Endometrial microvascular endothelial cells (primary cell): ENCODE data around the gene ACVR1C. TPM values are rescaled to one million over a fixed set of nuclear protein-coding genes. Genes with fewer than 3 reads are reported as not detected.

Source experiments
- in situ Hi-C: cut with HindIII; loops from 2 replicates; pipeline ENCODE4 v1.10.0; 2017; ENCODE audit warnings: low sequenced_read_pairs, low pct_unique_long_range_greater_than_20kb; ENCODE audit errors: inconsistent ontology term
- total RNA-seq: library from RNA; depleted of rRNA; stranded (reverse); fragments of >200 nt; gene quantifications from one replicate; pipeline ENCODE4 v1.2.3, GENCODE V29; 2015; ENCODE audit errors: inconsistent ontology term

Gene ACVR1C
- total RNA-seq, 1 donor from 2014 or later: not detected

DNA sequence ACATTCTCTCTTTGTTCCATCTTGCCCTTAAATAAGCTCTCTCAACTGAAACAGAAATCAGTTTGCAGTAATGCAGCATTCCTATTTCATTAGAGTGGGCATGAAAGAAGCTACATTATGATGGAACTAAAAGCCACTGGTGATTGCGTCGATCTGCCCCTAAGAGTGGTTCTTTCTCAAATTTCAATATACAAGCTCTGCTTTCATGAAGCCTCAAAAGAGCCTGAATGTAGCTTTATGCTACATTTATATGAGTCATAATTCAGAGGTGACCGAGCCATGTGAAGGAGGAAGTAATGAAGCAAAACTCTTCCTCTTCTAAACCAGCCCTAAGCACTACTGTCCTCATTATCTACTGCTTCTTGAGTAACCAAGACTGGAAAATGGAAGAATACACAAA, 120.0 kb downstream of the ACVR1C start:
- in situ Hi-C loops: no loop called here

DNA sequence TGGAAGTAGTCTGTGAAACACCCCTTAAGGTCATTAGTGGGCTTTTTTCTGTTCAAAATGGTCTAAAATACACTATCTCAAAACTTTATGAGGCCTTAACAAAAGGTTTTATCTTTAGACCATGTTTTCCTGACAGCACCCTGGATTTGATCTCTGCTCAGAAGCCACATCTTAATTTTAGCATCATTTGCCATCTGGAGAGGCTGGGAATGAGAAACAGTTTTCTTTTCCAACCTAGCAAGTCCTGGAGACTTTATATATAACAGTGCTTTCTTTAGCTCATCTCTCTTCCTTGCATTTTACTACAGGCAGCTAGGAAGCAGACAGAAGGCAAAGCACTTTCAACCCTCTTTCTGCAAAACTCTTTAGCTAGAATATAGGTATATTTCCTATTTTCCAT, 122.1 kb downstream of the ACVR1C start:
- in situ Hi-C loops: no loop called here

GRCh38 chr2:157504623-157505022, 124.0 kb downstream of the ACVR1C start:
- in situ Hi-C loops: no loop called here

- in situ Hi-C loops: no loop called here
These were observed 127.6 kb downstream of the ACVR1C start for GRCh38 chr2:157501026-157501425.

GRCh38 chr2:157500334-157500733, 128.3 kb downstream of the ACVR1C start:
- in situ Hi-C loops: no loop called here

DNA sequence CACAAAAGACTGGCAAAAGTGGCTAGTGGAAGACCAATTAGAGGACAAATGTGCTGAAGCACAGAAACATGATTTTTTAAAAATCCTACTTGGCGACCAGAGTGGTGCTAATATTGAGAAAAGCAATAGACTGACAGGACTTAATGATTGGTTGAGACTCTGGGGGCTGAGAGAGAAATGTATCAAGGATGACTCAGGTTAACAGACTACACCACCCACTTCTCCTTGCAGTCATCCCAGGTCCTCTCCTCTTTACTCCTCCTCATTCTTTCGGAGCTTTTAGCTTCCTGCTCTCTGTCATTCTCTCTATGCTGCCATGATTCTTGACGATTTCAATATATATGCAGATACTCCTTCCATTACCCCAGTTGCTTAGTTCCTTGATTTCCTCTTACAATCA, 130.2 kb downstream of the ACVR1C start:
- in situ Hi-C loops: no loop called here

- in situ Hi-C loops: no loop called here
These were observed 130.9 kb downstream of the ACVR1C start for GRCh38 chr2:157497638-157498314.

- in situ Hi-C loops: no loop called here
These were observed 136.4 kb downstream of the ACVR1C start for GRCh38 chr2:157492189-157492773.

DNA sequence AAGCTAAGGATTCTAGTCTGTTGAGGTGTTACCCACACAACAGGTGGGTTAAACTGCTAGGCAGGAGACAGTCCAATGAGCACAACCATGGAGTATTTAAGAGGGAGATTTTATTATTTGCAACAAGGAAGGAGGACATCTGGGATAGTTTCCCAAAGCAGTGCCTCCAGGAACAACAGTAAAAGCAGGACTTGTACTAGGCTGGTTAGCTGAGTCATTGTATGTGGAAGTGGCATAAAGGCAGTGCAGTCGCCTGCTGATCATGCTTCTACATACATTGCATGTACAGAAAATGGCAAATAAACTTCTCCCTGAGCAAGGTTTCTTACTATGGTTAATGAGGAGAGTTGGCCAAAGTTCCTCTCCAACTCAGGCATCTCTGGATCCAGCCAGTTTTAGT, 138.7 kb downstream of the ACVR1C start:
- in situ Hi-C loops: no loop called here

GRCh38 chr2:157488877-157489276, 139.8 kb downstream of the ACVR1C start:
- in situ Hi-C loops: no loop called here

- in situ Hi-C loops: no loop called here
These were observed 140.9 kb downstream of the ACVR1C start for GRCh38 chr2:157487747-157488146.

DNA sequence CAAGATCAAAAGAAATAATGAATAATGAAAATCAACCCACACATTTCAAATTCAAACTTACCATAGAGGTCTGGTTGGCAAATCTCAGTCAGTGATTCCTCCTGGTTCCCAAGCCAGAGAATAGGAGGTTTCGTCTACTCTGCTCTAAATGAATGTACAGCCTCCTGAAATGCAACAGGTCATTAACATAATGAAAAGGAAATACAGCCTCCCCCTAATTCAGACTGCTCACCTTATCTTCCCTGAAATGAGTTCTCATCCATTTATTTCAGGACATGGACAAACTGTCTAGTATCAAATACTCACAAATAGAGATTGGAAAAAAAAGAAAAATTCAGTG, 141.4 kb downstream of the ACVR1C start:
- in situ Hi-C loops: no loop called here

GRCh38 chr2:157486596-157487270, 141.9 kb downstream of the ACVR1C start:
- in situ Hi-C loops: no loop called here

DNA sequence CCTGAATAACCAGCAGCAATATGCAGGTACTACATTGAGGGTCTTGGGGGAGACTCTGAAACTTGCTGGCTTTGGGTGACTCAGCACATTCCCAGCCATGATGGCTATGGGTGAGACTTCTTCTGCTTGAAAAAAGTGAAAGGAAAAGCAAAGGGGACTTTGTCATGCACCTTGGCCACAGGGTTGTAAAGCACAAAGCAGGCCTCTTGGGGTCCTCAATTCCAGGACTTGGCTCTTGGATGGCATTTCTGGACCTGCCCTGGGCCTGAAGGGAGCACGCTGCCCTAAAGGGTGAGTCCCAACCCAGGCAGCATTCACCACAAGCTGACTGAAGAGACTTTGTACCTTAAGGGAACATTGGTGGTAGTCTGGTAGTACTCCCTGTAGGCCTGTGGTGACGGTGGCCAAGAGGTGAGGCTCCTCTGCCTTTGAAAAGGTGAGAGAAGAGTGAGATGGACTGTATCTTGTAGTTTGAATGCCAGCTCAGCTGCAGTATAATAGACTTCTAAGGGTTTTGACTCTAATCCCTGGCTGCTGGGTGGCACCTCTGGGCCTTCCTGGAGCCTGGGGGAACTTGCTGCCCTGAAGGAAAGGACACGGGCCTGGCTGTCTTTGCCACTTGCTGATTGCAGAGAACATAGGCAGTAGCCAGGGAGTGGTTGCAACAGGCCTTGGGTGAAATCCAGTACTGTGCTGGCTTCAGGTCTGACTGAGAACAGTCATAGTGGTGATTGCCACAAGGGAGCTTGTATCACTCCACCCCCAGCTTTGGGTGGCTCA, 148.3 kb downstream of the ACVR1C start:
- in situ Hi-C loops: no loop called here

- in situ Hi-C loops: no loop called here
These were observed 149.3 kb downstream of the ACVR1C start for GRCh38 chr2:157479081-157480027.

- in situ Hi-C loops: no loop called here
These were observed 150.7 kb downstream of the ACVR1C start for GRCh38 chr2:157477919-157478318.

DNA sequence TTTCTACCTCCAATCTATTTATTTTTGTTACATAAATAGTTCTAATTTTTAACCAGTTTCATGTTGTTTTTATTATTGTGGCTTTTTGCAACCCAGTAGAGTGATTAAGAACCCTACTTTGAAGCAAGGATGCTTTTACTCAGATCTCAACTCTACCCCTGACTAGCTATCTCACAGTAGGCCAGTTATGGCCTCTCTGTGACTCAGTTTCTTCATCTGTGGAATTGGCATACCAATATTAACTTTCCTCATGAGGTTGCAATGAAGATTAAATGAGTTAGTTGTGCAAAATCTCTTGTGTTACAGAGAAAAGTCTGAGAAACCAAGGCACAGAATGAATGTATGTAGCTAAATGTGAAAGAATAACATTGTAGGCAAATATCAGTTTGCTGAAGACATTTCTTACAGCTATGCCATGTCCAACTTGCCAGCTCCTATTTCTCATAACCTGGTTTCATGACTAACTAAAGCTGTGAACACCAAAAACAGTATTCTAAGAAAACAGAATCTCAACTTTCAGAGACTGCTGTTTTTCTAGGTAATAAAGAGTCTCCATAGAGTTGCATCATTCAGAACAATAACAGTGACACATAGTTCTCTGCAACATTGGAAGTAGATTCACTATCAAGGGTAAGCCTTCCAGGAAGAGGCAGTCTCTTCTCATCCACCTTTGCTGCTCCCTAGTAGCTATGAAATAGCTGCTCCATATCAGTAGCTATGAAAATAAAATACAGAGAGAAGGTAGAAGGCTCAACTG, 151.5 kb downstream of the ACVR1C start:
- in situ Hi-C loops: no loop called here
